ENCODE results near the gene MGAM2. TPM values are rescaled to one million over a fixed set of nuclear protein-coding genes. Genes with fewer than 3 reads are reported as not detected.

MGAM2 gene
- total RNA-seq, 3 donors from 2014 or later (not counting 1 experiment from before 2014, with no cell fraction given) = 0.73 to 1.9 (median 1.1) TPM

- intact Hi-C loops (cut with micrococcal nuclease) = no loop called here
- H3K27ac ChIP-seq (ENCODE audit: low read length) = no peak overlapping the region
- Mint-ChIP-seq H3K36me3 (no peaks in the 10 kb centered on the region), H3K27me3 (ENCODE audit: low read depth in 2 of 2) (peaks cover 0 to 7% of the 10 kb centered on the region in 2 donors), H3K4me1 (no peaks in the 10 kb centered on the region), H3K4me3 (no peak overlapping the region), H3K9me3 (peaks cover 0 to 3% of the 10 kb centered on the region in 2 donors), H3K27ac (no peak overlapping the region)
- WGBS (ENCODE audit: insufficient coverage) = 81% methylated on average over 4 of the region's 4 CpGs
- H3K9me3 ChIP-seq (ENCODE audit: control insufficient read depth, insufficient read depth, low read length) = no peaks in the 10 kb centered on the region
- no peaks in the 10 kb centered on the region for H3K27me3 ChIP-seq (ENCODE audit: control insufficient read depth, insufficient read depth, low read length)
- H3K36me3 ChIP-seq (ENCODE audit: control insufficient read depth, insufficient read depth, low read length) = no peaks in the 10 kb centered on the region
- ATAC-seq (no peak), DNase-seq (no peak)
- no peaks in the 10 kb centered on the region for H3K4me1 ChIP-seq (ENCODE audit: control insufficient read depth, insufficient read depth, low read length)
- TF ChIP-seq CTCF (IDR thresholded peaks at IDR 0.05) = no peak
- H3K4me3 ChIP-seq (ENCODE audit: low read length) = no peak overlapping the region
Observed at GRCh38 chr7:142172932-142173331, 61.4 kb downstream of the MGAM2 start.

- peaks cover 0 to 7% of the 10 kb centered on the region in 2 donors for H3K27me3 Mint-ChIP-seq (ENCODE audit: low read depth in 2 of 2)
- H3K27me3 ChIP-seq (ENCODE audit: control insufficient read depth, insufficient read depth, low read length) = no peaks in the 10 kb centered on the region
- no peaks in the 10 kb centered on the region for H3K9me3 ChIP-seq (ENCODE audit: control insufficient read depth, insufficient read depth, low read length)
- no peaks in the 10 kb centered on the region for H3K36me3 ChIP-seq (ENCODE audit: control insufficient read depth, insufficient read depth, low read length)
- intact Hi-C loops (cut with micrococcal nuclease) = no loop called here
- no peak overlapping the region for H3K4me3 Mint-ChIP-seq
- H3K9me3 Mint-ChIP-seq = peaks cover 0 to 3% of the 10 kb centered on the region in 2 donors
- no peak for ATAC-seq
- no peak for TF ChIP-seq CTCF (IDR thresholded peaks at IDR 0.05)
- H3K4me1 ChIP-seq (ENCODE audit: control insufficient read depth, insufficient read depth, low read length) = no peaks in the 10 kb centered on the region
- no peaks in the 10 kb centered on the region for H3K4me1 Mint-ChIP-seq
- no peaks in the 10 kb centered on the region for H3K36me3 Mint-ChIP-seq
- no peak for DNase-seq
- 88% methylated on average over 2 of the region's 2 CpGs for WGBS (ENCODE audit: insufficient coverage)
- H3K27ac ChIP-seq (ENCODE audit: low read length) = no peak overlapping the region
- H3K4me3 ChIP-seq (ENCODE audit: low read length) = no peak overlapping the region
- H3K27ac Mint-ChIP-seq = no peak overlapping the region
Observed at GRCh38 chr7:142174441-142174840, 62.9 kb downstream of the MGAM2 start.

- Histone ChIP-seq H3K4me1 (ENCODE audit: control insufficient read depth, insufficient read depth, low read length) (no peaks in the 10 kb centered on the region), H3K27ac (ENCODE audit: low read length) (no peak overlapping the region), H3K4me3 (ENCODE audit: low read length) (no peak overlapping the region), H3K27me3 (ENCODE audit: control insufficient read depth, insufficient read depth, low read length) (no peaks in the 10 kb centered on the region), H3K36me3 (ENCODE audit: control insufficient read depth, insufficient read depth, low read length) (no peaks in the 10 kb centered on the region), H3K9me3 (ENCODE audit: control insufficient read depth, insufficient read depth, low read length) (no peaks in the 10 kb centered on the region)
- WGBS (ENCODE audit: insufficient coverage) = 88% methylated on average over 3 of the region's 3 CpGs
- intact Hi-C loops (cut with micrococcal nuclease) = no loop called here
- peaks cover 0 to 3% of the 10 kb centered on the region in 2 donors for H3K9me3 Mint-ChIP-seq
- no peak for TF ChIP-seq CTCF (IDR thresholded peaks at IDR 0.05)
- peaks cover 0 to 6% of the 10 kb centered on the region in 2 donors for H3K27me3 Mint-ChIP-seq (ENCODE audit: low read depth in 2 of 2)
- no peaks in the 10 kb centered on the region for H3K4me1 Mint-ChIP-seq
- no peak overlapping the region for H3K27ac Mint-ChIP-seq
- H3K4me3 Mint-ChIP-seq = no peak overlapping the region
- ATAC-seq (no peak), DNase-seq (no peak)
- no peaks in the 10 kb centered on the region for H3K36me3 Mint-ChIP-seq
Observed at GRCh38 chr7:142175594-142175993, 64.1 kb downstream of the MGAM2 start.

GRCh38 chr7:142176901-142177300 lies 65.4 kb downstream of the MGAM2 start:
- no peak for DNase-seq
- Histone ChIP-seq H3K27me3 (ENCODE audit: control insufficient read depth, insufficient read depth, low read length) (no peaks in the 10 kb centered on the region), H3K36me3 (ENCODE audit: control insufficient read depth, insufficient read depth, low read length) (no peaks in the 10 kb centered on the region), H3K4me1 (ENCODE audit: control insufficient read depth, insufficient read depth, low read length) (no peaks in the 10 kb centered on the region), H3K9me3 (ENCODE audit: control insufficient read depth, insufficient read depth, low read length) (no peaks in the 10 kb centered on the region), H3K4me3 (ENCODE audit: low read length) (no peak overlapping the region), H3K27ac (ENCODE audit: low read length) (no peak overlapping the region)
- peaks cover 0 to 5% of the 10 kb centered on the region in 2 donors for H3K27me3 Mint-ChIP-seq (ENCODE audit: low read depth in 2 of 2)
- peaks cover 0 to 3% of the 10 kb centered on the region in 2 donors for H3K9me3 Mint-ChIP-seq
- H3K4me3 Mint-ChIP-seq = no peak overlapping the region
- no peak for TF ChIP-seq CTCF (IDR thresholded peaks at IDR 0.05)
- no peaks in the 10 kb centered on the region for H3K4me1 Mint-ChIP-seq
- WGBS (ENCODE audit: insufficient coverage) = 87% methylated on average over 1 of the region's 1 CpG
- intact Hi-C loops (cut with micrococcal nuclease) = no loop called here
- no peak overlapping the region for H3K27ac Mint-ChIP-seq
- no peaks in the 10 kb centered on the region for H3K36me3 Mint-ChIP-seq
- no peak for ATAC-seq
